Astrocyte of the cerebellum (primary cell): ENCODE data around the gene SH3RF3.

Experiments
- DNase-seq: peaks from one replicate; pipeline ENCODE4 v3.0.0-alpha.2; 2011; ENCODE audit warnings: low read depth
- H3K4me3 ChIP-seq: 2 replicates; pipeline ENCODE4 v1.5.1; 2011; ENCODE audit warnings: mild to moderate bottlenecking, low read depth, low read length, moderate library complexity
- CTCF ChIP-seq: IDR thresholded peaks from 2 replicates; pipeline ENCODE4 v1.5.1; 2012; ENCODE audit warnings: low read length, low read depth, moderate library complexity, mild to moderate bottlenecking; ENCODE audit errors: missing control alignments
- in situ Hi-C: cut with HindIII; loops from 2 replicates; pipeline ENCODE4 v1.10.0; 2017; ENCODE audit warnings: low sequenced_read_pairs

SH3RF3 gene

DNA sequence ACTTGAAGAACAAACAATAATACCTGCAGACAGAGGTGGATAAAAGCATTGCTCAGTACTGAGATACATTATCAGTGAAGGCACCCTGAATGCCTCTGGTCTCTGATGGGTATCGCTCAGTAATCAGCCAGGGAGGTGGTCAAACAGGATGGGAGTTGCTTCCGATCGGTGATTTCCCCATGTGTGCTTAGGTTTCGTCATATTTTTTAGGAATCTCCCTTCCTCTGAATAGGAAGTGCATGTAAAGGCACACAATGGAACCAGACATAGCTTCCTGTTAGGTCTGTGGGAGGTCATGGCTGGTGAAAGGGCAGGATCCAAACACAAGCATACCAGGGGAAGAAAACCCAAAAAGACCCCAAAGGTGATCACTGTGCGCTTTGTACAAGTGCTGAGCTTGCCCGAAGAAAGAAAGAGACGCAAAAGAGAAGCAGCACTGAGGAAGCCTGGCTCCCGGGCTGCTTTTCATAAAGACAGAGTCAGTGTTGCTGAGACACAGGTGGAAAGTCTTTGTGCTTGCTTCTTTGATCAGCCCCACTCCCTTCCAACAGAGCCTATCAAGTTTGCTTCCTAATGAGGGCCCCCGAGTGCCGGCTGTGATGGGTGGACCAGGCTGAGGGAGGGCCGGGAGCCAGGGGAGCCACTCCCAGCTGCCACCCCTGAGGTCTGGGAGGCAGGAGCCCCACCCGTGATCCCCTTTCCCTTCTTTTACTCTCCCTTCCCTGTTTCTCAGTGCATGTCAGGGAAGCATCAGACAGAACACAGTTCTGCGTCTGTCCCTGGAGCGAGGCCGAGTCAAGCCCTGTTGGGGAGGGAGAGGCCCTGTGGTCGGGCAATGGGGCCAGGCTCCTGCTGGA lies 138.2 kb downstream of the SH3RF3 start:
- DNase-seq: no peak
- TF ChIP-seq CTCF: no peak
- no peak overlapping the region for H3K4me3 ChIP-seq
- in situ Hi-C loops: no loop called here

- in situ Hi-C loops: no loop called here
- no peak for TF ChIP-seq CTCF
- H3K4me3 ChIP-seq: no peak overlapping the region
- DNase-seq: no peak
Measured at GRCh38 chr2:109268916-109269315, 139.9 kb downstream of the SH3RF3 start.

- H3K4me3 ChIP-seq: no peak overlapping the region
- no peak for DNase-seq
- TF ChIP-seq CTCF: no peak
- in situ Hi-C loops: no loop called here
Measured at GRCh38 chr2:109269706-109270504, 140.9 kb downstream of the SH3RF3 start.

GRCh38 chr2:109270505-109271312 lies 141.7 kb downstream of the SH3RF3 start:
- no peak for TF ChIP-seq CTCF
- in situ Hi-C loops: no loop called here
- no peak overlapping the region for H3K4me3 ChIP-seq
- no peak for DNase-seq

DNA sequence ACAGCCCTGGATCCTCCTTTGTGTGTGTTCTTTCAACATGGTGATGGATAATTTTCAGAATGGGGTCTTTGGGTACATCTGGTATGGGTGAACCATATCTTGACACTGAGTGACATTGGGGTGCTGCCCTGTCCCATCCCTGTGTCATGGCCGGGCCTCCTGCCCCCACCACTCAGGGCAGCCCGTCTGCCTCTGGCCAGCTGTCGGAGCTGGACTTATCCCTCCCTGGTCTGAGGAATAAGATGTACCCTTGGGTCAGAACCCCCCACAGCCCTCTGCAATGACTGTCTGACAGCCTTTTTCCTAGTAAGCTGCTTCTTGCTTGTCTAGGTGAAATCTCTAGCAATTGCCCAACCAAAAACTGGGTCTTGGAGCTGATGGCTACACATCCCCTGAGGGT lies 142.9 kb downstream of the SH3RF3 start:
- no peak for TF ChIP-seq CTCF
- H3K4me3 ChIP-seq: no peak overlapping the region
- DNase-seq: no peak
- in situ Hi-C loops: no loop called here

DNA sequence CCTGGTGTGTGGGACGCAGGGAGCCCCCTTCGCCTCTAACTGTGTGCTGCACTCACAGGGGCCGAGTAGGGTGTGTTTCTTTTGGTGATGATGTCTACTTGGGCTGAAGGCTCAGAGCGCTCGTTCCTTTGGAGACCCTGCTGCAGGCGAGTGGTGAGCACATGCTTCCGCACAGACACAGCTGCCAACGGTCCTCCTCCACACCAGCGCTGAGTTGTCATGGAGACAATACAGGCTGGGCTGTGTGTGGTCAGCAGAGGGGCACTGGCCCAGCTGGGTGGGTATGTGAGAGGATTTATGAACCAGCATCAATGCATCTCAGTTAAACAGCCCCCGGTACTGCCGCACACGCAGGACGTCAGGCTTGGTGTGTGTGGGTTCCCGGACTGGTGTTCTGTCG lies 143.5 kb downstream of the SH3RF3 start:
- in situ Hi-C loops: no loop called here
- no peak for DNase-seq
- TF ChIP-seq CTCF: no peak

More for the DNA sequence above, 143.5 kb downstream of the SH3RF3 start:
- H3K4me3 ChIP-seq: no peak overlapping the region
